ENCODE data around the gene SENP1.

Gene SENP1

GRCh38 chr12:48021485-48022179 is 84.2 kb downstream of the SENP1 start:
- peaks cover 98% of the 10 kb centered on the region for H3K27me3 ChIP-seq (ENCODE audit: control insufficient read depth, insufficient read depth, low read length)

DNA sequence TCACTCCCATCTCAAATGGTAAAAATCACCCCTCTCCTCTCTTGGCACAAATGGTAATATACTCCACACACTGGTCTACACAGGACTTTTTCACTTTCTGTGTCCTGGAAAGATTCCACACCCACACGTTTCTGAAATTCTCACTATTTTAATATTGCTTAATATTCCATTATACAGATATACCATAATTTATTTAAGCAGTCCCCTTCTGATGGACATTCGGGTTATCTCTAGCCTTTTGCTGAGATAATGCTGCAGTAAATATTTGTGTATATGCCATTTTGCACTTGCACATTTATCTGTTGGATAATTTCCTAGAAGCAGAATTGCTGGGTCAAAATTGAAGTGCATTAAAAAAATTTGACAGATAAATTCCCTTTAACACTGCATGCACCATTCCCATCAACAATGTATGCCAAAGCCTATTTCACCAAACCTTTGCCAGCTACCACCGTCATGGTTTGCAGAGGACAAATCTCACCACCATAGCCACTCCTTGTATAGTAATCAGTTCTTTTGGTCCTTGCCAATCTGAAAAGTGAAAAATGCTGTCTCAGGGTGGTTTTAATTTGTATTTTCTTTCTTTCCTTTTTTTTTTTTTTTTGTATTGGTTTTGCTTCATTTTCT is 86.1 kb downstream of the SENP1 start:
- Histone ChIP-seq H3K9ac (ENCODE audit: low read depth, low read length) (no peak overlapping the region), H3K27me3 (ENCODE audit: control insufficient read depth, insufficient read depth, low read length) (peaks cover 98% of the 10 kb centered on the region), H3K9me3 (ENCODE audit: control insufficient read depth, insufficient read depth, low read length) (no peaks in the 10 kb centered on the region), H3K36me3 (ENCODE audit: control insufficient read depth, insufficient read depth, low read length) (no peaks in the 10 kb centered on the region), H3K4me1 (ENCODE audit: control insufficient read depth, insufficient read depth, low read length) (peaks cover 10% of the 10 kb centered on the region), H3K4me3 (ENCODE audit: low read depth, low read length) (no peak overlapping the region)

More at GRCh38 chr12:48021485-48022179, 84.2 kb downstream of the SENP1 start:
- Histone ChIP-seq H3K9ac (ENCODE audit: low read depth, low read length) (no peak overlapping the region), H3K36me3 (ENCODE audit: control insufficient read depth, insufficient read depth, low read length) (no peaks in the 10 kb centered on the region), H3K4me3 (ENCODE audit: low read depth, low read length) (no peak overlapping the region), H3K9me3 (ENCODE audit: control insufficient read depth, insufficient read depth, low read length) (no peaks in the 10 kb centered on the region), H3K4me1 (ENCODE audit: control insufficient read depth, insufficient read depth, low read length) (peaks cover 10% of the 10 kb centered on the region)

DNA sequence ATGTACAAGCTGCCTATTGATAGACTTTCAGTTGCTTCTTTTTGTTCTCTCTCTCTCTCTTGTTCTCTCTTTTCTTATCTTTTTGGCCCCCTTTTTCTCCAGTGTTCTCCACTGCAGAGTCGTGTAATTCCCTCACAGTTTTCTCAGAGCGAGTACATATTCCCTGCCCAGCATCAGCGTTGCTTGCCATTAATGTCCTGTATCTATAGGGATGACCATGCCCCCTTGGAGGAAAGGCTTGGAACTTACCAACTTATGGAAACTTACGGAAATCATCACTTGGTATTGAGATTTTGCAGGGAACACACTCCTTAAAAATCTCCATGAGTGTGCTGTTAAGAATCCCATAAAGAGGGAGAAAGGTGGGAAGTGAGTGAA is 87.3 kb downstream of the SENP1 start:
- Histone ChIP-seq H3K4me1 (ENCODE audit: control insufficient read depth, insufficient read depth, low read length) (peaks cover 7% of the 10 kb centered on the region), H3K27me3 (ENCODE audit: control insufficient read depth, insufficient read depth, low read length) (peaks cover 98% of the 10 kb centered on the region), H3K9me3 (ENCODE audit: control insufficient read depth, insufficient read depth, low read length) (no peaks in the 10 kb centered on the region), H3K36me3 (ENCODE audit: control insufficient read depth, insufficient read depth, low read length) (no peaks in the 10 kb centered on the region), H3K4me3 (ENCODE audit: low read depth, low read length) (peak overlapping the region; percentile 7), H3K9ac (ENCODE audit: low read depth, low read length) (no peak overlapping the region)

DNA sequence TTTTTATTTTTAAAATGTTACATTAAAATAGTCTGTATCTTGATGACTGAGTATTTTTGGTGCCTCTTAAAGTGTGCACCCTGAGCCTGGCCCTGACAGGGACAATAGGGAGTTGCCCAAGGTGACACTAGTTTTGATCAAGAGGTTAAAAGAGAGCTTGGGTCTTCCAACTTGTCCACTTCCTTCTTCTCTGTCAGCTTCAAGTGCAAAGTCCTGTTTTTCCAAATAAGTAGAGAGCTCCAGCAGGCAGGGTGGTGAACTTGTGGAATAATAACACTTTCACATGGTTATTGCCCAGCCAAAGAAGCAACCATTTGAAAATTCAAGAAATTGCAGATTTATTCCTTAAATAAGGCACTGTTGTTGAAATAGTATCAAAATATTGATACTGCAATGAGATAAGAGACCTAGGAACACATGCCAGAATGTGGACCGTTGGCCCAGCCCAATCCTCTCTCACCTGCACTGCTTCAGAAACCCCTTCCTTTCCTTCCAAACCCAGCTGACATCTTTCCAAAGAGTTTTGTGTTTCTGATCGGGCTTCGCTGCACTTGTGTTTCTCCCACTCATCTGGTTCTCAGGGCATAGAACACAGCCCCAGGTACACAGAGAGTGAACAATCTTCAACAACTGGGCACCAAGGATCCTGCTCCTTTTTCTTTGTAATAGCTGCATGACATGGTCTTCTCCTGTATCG is 87.8 kb downstream of the SENP1 start:
- no peak overlapping the region for H3K4me3 ChIP-seq (ENCODE audit: low read depth, low read length)
- H3K27me3 ChIP-seq (ENCODE audit: control insufficient read depth, insufficient read depth, low read length) = peaks cover 98% of the 10 kb centered on the region
- no peak overlapping the region for H3K9ac ChIP-seq (ENCODE audit: low read depth, low read length)
- no peaks in the 10 kb centered on the region for H3K9me3 ChIP-seq (ENCODE audit: control insufficient read depth, insufficient read depth, low read length)
- peaks cover 3% of the 10 kb centered on the region for H3K4me1 ChIP-seq (ENCODE audit: control insufficient read depth, insufficient read depth, low read length)
- no peaks in the 10 kb centered on the region for H3K36me3 ChIP-seq (ENCODE audit: control insufficient read depth, insufficient read depth, low read length)

- Histone ChIP-seq H3K9ac (ENCODE audit: low read depth, low read length) (no peak overlapping the region), H3K4me1 (ENCODE audit: control insufficient read depth, insufficient read depth, low read length) (no peaks in the 10 kb centered on the region), H3K36me3 (ENCODE audit: control insufficient read depth, insufficient read depth, low read length) (no peaks in the 10 kb centered on the region), H3K9me3 (ENCODE audit: control insufficient read depth, insufficient read depth, low read length) (no peaks in the 10 kb centered on the region), H3K4me3 (ENCODE audit: low read depth, low read length) (no peak overlapping the region), H3K27me3 (ENCODE audit: control insufficient read depth, insufficient read depth, low read length) (peaks cover 98% of the 10 kb centered on the region)
Observed at GRCh38 chr12:48017496-48017895, 88.4 kb downstream of the SENP1 start.

DNA sequence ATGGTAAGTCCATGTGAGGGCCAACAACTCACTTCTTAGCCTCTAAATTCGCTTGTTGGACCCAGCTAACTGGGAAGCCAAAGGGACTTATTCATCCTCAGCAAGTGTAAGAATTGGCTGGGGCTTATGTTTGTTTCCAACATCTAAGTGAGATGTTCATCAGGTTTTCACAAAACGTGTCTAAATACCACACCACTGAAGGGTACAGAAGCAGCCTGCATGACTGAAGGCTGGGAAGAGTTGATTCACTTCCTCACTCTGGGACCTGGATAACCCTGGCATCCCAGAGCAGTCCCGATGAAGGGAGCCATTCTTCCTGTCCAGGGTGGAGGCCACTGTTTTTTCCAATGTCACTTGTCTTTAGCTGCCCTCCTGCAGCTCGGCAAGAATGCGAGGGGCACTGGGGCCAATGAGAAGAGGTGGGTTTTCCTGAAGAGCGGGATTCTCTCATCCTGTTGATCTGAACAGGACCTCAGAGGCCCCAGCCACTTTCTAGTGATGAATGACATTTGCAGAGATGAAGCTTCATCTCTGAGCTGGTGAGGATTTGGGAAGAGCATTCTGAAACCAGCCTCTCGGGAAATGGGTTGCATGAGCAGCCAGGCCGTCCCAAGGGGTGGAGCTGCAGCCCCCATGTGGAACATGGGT is 89.4 kb downstream of the SENP1 start:
- Histone ChIP-seq H3K27me3 (ENCODE audit: control insufficient read depth, insufficient read depth, low read length) (peaks cover 99% of the 10 kb centered on the region), H3K4me1 (ENCODE audit: control insufficient read depth, insufficient read depth, low read length) (no peaks in the 10 kb centered on the region), H3K9me3 (ENCODE audit: control insufficient read depth, insufficient read depth, low read length) (no peaks in the 10 kb centered on the region), H3K36me3 (ENCODE audit: control insufficient read depth, insufficient read depth, low read length) (no peaks in the 10 kb centered on the region), H3K9ac (ENCODE audit: low read depth, low read length) (no peak overlapping the region), H3K4me3 (ENCODE audit: low read depth, low read length) (no peak overlapping the region)

GRCh38 chr12:48015954-48016353 is 89.9 kb downstream of the SENP1 start:
- Histone ChIP-seq H3K4me1 (ENCODE audit: control insufficient read depth, insufficient read depth, low read length) (no peaks in the 10 kb centered on the region), H3K36me3 (ENCODE audit: control insufficient read depth, insufficient read depth, low read length) (no peaks in the 10 kb centered on the region), H3K27me3 (ENCODE audit: control insufficient read depth, insufficient read depth, low read length) (peaks cover 99% of the 10 kb centered on the region), H3K4me3 (ENCODE audit: low read depth, low read length) (no peak overlapping the region), H3K9ac (ENCODE audit: low read depth, low read length) (no peak overlapping the region), H3K9me3 (ENCODE audit: control insufficient read depth, insufficient read depth, low read length) (no peaks in the 10 kb centered on the region)

DNA sequence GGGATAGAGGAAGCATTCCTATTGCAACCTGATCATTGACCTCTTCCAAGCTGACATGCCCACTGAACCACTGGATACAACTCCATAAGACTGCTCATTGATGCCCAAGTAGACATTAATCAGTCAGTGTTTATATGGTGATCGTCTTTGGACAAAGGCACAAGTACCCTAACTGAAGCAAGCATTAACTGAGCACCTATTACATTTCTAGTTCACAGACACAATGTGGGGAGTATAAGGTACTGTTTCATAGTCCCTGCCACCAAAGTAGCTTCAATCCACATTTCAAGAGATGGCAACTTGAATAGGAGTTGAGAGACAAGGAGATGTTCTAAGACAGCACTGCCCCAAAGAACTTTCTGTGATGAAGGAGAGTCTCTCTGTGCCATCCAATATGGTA is 90.8 kb downstream of the SENP1 start:
- H3K4me3 ChIP-seq (ENCODE audit: low read depth, low read length) = peak overlapping the region; percentile 4
- no peaks in the 10 kb centered on the region for H3K9me3 ChIP-seq (ENCODE audit: control insufficient read depth, insufficient read depth, low read length)
- no peaks in the 10 kb centered on the region for H3K36me3 ChIP-seq (ENCODE audit: control insufficient read depth, insufficient read depth, low read length)
- H3K4me1 ChIP-seq (ENCODE audit: control insufficient read depth, insufficient read depth, low read length) = no peaks in the 10 kb centered on the region
- H3K9ac ChIP-seq (ENCODE audit: low read depth, low read length) = no peak overlapping the region
- peaks cover 99% of the 10 kb centered on the region for H3K27me3 ChIP-seq (ENCODE audit: control insufficient read depth, insufficient read depth, low read length)

- Histone ChIP-seq H3K4me1 (ENCODE audit: control insufficient read depth, insufficient read depth, low read length) (no peaks in the 10 kb centered on the region), H3K4me3 (ENCODE audit: low read depth, low read length) (no peak overlapping the region), H3K9ac (ENCODE audit: low read depth, low read length) (no peak overlapping the region), H3K27me3 (ENCODE audit: control insufficient read depth, insufficient read depth, low read length) (peaks cover 99% of the 10 kb centered on the region), H3K9me3 (ENCODE audit: control insufficient read depth, insufficient read depth, low read length) (no peaks in the 10 kb centered on the region), H3K36me3 (ENCODE audit: control insufficient read depth, insufficient read depth, low read length) (no peaks in the 10 kb centered on the region)
Observed at GRCh38 chr12:48013287-48013686, 92.6 kb downstream of the SENP1 start.

DNA sequence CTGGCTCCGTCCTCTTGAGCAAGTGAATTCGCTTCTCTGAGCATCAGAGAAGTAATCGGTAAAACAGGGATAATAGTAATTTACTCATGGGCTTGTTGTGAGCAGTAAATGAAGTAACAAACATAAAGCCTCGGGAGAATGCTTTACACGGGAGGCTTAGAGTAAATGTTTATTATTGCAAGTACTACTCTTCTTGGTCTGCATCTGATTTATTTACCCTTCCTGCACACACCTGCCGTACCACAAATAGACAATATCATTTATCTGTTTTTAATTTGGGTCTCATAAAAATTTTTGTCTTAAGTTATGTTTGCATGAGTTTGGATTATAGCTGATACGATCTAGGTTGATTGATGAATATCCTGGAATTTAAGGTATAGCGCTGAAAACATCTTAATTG is 93.8 kb downstream of the SENP1 start:
- Histone ChIP-seq H3K27me3 (ENCODE audit: control insufficient read depth, insufficient read depth, low read length) (peaks cover 99% of the 10 kb centered on the region), H3K9me3 (ENCODE audit: control insufficient read depth, insufficient read depth, low read length) (no peaks in the 10 kb centered on the region)

GRCh38 chr12:48010366-48010970 is 95.4 kb downstream of the SENP1 start:
- Histone ChIP-seq H3K4me3 (ENCODE audit: low read depth, low read length) (no peak overlapping the region), H3K4me1 (ENCODE audit: control insufficient read depth, insufficient read depth, low read length) (no peaks in the 10 kb centered on the region), H3K9me3 (ENCODE audit: control insufficient read depth, insufficient read depth, low read length) (no peaks in the 10 kb centered on the region), H3K9ac (ENCODE audit: low read depth, low read length) (no peak overlapping the region), H3K27me3 (ENCODE audit: control insufficient read depth, insufficient read depth, low read length) (peaks cover 99% of the 10 kb centered on the region), H3K36me3 (ENCODE audit: control insufficient read depth, insufficient read depth, low read length) (no peaks in the 10 kb centered on the region)

More for the DNA sequence above, 93.8 kb downstream of the SENP1 start:
- Histone ChIP-seq H3K4me1 (ENCODE audit: control insufficient read depth, insufficient read depth, low read length) (no peaks in the 10 kb centered on the region), H3K4me3 (ENCODE audit: low read depth, low read length) (no peak overlapping the region), H3K36me3 (ENCODE audit: control insufficient read depth, insufficient read depth, low read length) (no peaks in the 10 kb centered on the region), H3K9ac (ENCODE audit: low read depth, low read length) (no peak overlapping the region)

All from iPS-15b (cell line).